HK-2 (cell line): ENCODE measurements around the gene DUSP6.

Experiments used
- DNase-seq: peaks from one replicate; pipeline ENCODE4 v3.0.0-alpha.2; 2018; ENCODE audit not compliant: unreplicated experiment

DUSP6 gene

GRCh38 chr12:89328151-89329030 lies 23.9 kb downstream of the DUSP6 start:
- DNase-seq = no peak

- DNase-seq = no peak
Measured at GRCh38 chr12:89327486-89328094, 24.7 kb downstream of the DUSP6 start.

- DNase-seq = no peak
Measured at GRCh38 chr12:89326239-89327040, 25.9 kb downstream of the DUSP6 start.

GRCh38 chr12:89325495-89325894 lies 26.8 kb downstream of the DUSP6 start:
- no peak for DNase-seq

GRCh38 chr12:89324437-89324836 lies 27.9 kb downstream of the DUSP6 start:
- no peak for DNase-seq

GRCh38 chr12:89323568-89324218 lies 28.6 kb downstream of the DUSP6 start:
- no peak for DNase-seq

- DNase-seq = no peak
Measured at GRCh38 chr12:89320735-89321134, 31.6 kb downstream of the DUSP6 start.

GRCh38 chr12:89319606-89320005 lies 32.7 kb downstream of the DUSP6 start:
- DNase-seq = no peak

- DNase-seq = no peak
Measured at GRCh38 chr12:89319122-89319521, 33.2 kb downstream of the DUSP6 start.

GRCh38 chr12:89316705-89317139 lies 35.6 kb downstream of the DUSP6 start:
- no peak for DNase-seq

GRCh38 chr12:89314060-89314761 lies 38.1 kb downstream of the DUSP6 start:
- DNase-seq = no peak

- no peak for DNase-seq
Measured at GRCh38 chr12:89311703-89312293, 40.5 kb downstream of the DUSP6 start.

GRCh38 chr12:89309815-89310214 lies 42.5 kb downstream of the DUSP6 start:
- no peak for DNase-seq

GRCh38 chr12:89309440-89309802 lies 42.9 kb downstream of the DUSP6 start:
- DNase-seq = no peak

GRCh38 chr12:89307474-89308253 lies 44.6 kb downstream of the DUSP6 start:
- DNase-seq = no peak

GRCh38 chr12:89306827-89307473 lies 45.4 kb downstream of the DUSP6 start:
- no peak for DNase-seq

- no peak for DNase-seq
Measured at GRCh38 chr12:89305373-89305772, 46.9 kb downstream of the DUSP6 start.

GRCh38 chr12:89299931-89300330 lies 52.4 kb downstream of the DUSP6 start:
- no peak for DNase-seq

- no peak for DNase-seq
Measured at GRCh38 chr12:89299417-89299816, 52.9 kb downstream of the DUSP6 start.
